B cell (primary cell): ENCODE results near the gene KCNQ5. TPM values are rescaled to one million over a fixed set of nuclear protein-coding genes. Genes with fewer than 3 reads are reported as not detected.

Experiments
- ATAC-seq: fragments of 200-7000 bp; cut with Tn5 transposase; one replicate; pipeline ENCODE4 v1.10.0; 2021; ENCODE audit warnings: low read depth, mild to moderate bottlenecking, moderate number of reproducible peaks, moderate library complexity
- CTCF ChIA-PET: fragments of 350-600 bp; sonication (Branson Sonifier 250); formaldehyde crosslinking; loops from one replicate; lab custom pipeline; 2021; ENCODE audit warnings: antibody characterized with exemption, inconsistent platforms; lab: Charles Lee
- POLR2A ChIA-PET: fragments of 350-600 bp; sonication (Branson Sonifier 250); formaldehyde crosslinking; loops from one replicate; lab custom pipeline; 2021; ENCODE audit warnings: antibody characterized with exemption; lab: Charles Lee
- DNase-seq: peaks from one replicate; pipeline ENCODE4 v3.0.0; 2013
- H2AFZ ChIP-seq: 2 replicates; pipeline ENCODE4 v1.6.1; 2012; ENCODE audit warnings: mild to moderate bottlenecking, low read depth, low read length; ENCODE audit not compliant: insufficient read depth, poor library complexity, severe bottlenecking
- H3K27ac ChIP-seq, 2 donors: 1 replicate in 1 of 2; 2 replicates in 1 of 2; pipeline ENCODE4 v1.5.1; 2012 to 2013; ENCODE audit warnings: low read length in 2 of 2, mild to moderate bottlenecking in 2 of 2, moderate library complexity in 1 of 2
- H3K27me3 ChIP-seq, 4 experiments: fragments of 200-600 bp in 1 of 4; sonication (generic) in 1 of 4; replicated peaks in 1 of 4; 1 replicate in 2 of 4; 2 replicates in 2 of 4; pipeline versions ENCODE4 v1.6.1 to v1.7.0; 2013 to 2016; ENCODE audit warnings: low read length in 3 of 4, mild to moderate bottlenecking in 2 of 4, mixed read lengths in 1 of 4, moderate library complexity in 1 of 4; ENCODE audit not compliant: insufficient read depth in 4 of 4, control insufficient read depth in 3 of 4; ENCODE audit errors: control extremely low read depth in 1 of 4
- H3K36me3 ChIP-seq, 2 experiments: replicated peaks in 1 of 2; 1 replicate in 1 of 2; 2 replicates in 1 of 2; pipeline versions ENCODE4 v1.6.1 to v1.7.1; 2013; ENCODE audit warnings: low read length in 1 of 2; ENCODE audit not compliant: insufficient read depth in 2 of 2, control insufficient read depth in 1 of 2; ENCODE audit errors: control extremely low read depth in 1 of 2, extremely low read depth in 1 of 2
- H3K4me1 ChIP-seq, 2 donors: fragments of 200-600 bp in 1 of 2; sonication (generic) in 1 of 2; 1 replicate in 1 of 2; 2 replicates in 1 of 2; pipeline versions ENCODE4 v1.5.1 to v1.6.1; 2013 to 2017; ENCODE audit warnings: low read length in 2 of 2; ENCODE audit not compliant: control insufficient read depth in 2 of 2, insufficient read depth in 2 of 2
- H3K4me2 ChIP-seq: replicated peaks from 2 replicates; pipeline ENCODE3; 2012; ENCODE audit warnings: mild to moderate bottlenecking, low read depth, low read length; ENCODE audit not compliant: poor library complexity, severe bottlenecking
- H3K4me3 ChIP-seq, 5 experiments: fragments of 200-600 bp in 1 of 5; sonication (generic) in 1 of 5; 1 replicate in 3 of 5; 2 replicates in 2 of 5; pipeline versions ENCODE4 v1.5.1 to v1.7.0; 2011 to 2016; ENCODE audit warnings: low read length in 4 of 5, mild to moderate bottlenecking in 4 of 5, low read depth in 2 of 5, control low read depth in 1 of 5, moderate library complexity in 1 of 5; ENCODE audit not compliant: insufficient read depth in 1 of 5; ENCODE audit errors: control extremely low read depth in 1 of 5, extremely low read depth in 1 of 5
- H3K79me2 ChIP-seq: fragments of 200-600 bp; sonication (generic); one replicate; pipeline ENCODE4 v1.6.0; 2016; ENCODE audit warnings: low read length; ENCODE audit not compliant: control insufficient read depth, insufficient read depth
- H3K9ac ChIP-seq: fragments of 200-600 bp; sonication (generic); 2 replicates; pipeline ENCODE4 v1.6.1; 2017; ENCODE audit warnings: mild to moderate bottlenecking, low read length, moderate library complexity
- H3K9me3 ChIP-seq, 3 donors: one replicate each; pipeline versions ENCODE4 v1.6.1 to v1.7.1; 2013; ENCODE audit warnings: low read length in 2 of 3; ENCODE audit not compliant: control insufficient read depth in 2 of 3, insufficient read depth in 1 of 3; ENCODE audit errors: control extremely low read depth in 1 of 3
- H4K20me1 ChIP-seq: 2 replicates; pipeline ENCODE4 v1.6.0; 2012; ENCODE audit warnings: mild to moderate bottlenecking, low read length; ENCODE audit not compliant: insufficient read depth, control insufficient read depth, poor library complexity, severe bottlenecking
- H3K27ac Mint-ChIP-seq: one replicate; pipeline ENCODE4 v1.8.0; 2021; ENCODE audit warnings: mixed read lengths
- H3K27me3 Mint-ChIP-seq: one replicate; pipeline ENCODE4 v1.8.0; 2021; ENCODE audit warnings: mixed read lengths
- H3K4me1 Mint-ChIP-seq: one replicate; pipeline ENCODE4 v1.8.0; 2021; ENCODE audit warnings: mixed read lengths
- H3K4me3 Mint-ChIP-seq: one replicate; pipeline ENCODE4 v1.8.0; 2021; ENCODE audit warnings: mixed read lengths
- H3K9me3 Mint-ChIP-seq: one replicate; pipeline ENCODE4 v1.8.0; 2022; ENCODE audit warnings: mixed read lengths; ENCODE audit not compliant: insufficient read depth
- EZH2 ChIP-seq: IDR thresholded peaks from 2 replicates; pipeline ENCODE4 v1.6.1; 2012; ENCODE audit warnings: borderline replicate concordance, low read depth, mild to moderate bottlenecking, moderate library complexity, low read length; ENCODE audit not compliant: insufficient read depth, poor library complexity, severe bottlenecking
- WGBS: methylation state at CpG from one replicate; pipeline ENCODE4 v1.1.5; 2013; ENCODE audit warnings: missing lambda C conversion rate; ENCODE audit not compliant: insufficient coverage; 5-methylcytosine and 5-hydroxymethylcytosine counted together
- intact Hi-C: fragments of 100-400 bp; cut with micrococcal nuclease; formaldehyde crosslinking; loops from one replicate; pipeline ENCODE4 v1.10.0; 2022
- polyA plus RNA-seq: library from polyadenylated mRNA; depleted of rRNA; stranded (reverse); fragments of >200 nt; gene quantifications from 2 replicates; pipeline ENCODE4 v1.2.3, GENCODE V29; 2012
- total RNA-seq, 2 donors: library from RNA; stranded (reverse); fragments of 120-200 nt in 1 of 2; gene quantifications; 1 replicate in 1 of 2; 2 replicates in 1 of 2; pipeline versions ENCODE4 v1.2.3 to v1.2.4, GENCODE V29; 2013 to 2022
- TF ChIP-seq, protein P1 (sequence below): fragments of 200-600 bp; IDR thresholded peaks from one replicate; pipeline ENCODE4 v1.8.0; 2022; ENCODE audit warnings: antibody characterized with exemption, mild to moderate bottlenecking

Gene KCNQ5
- total and polyA plus RNA-seq, 2 donors (not counting 1 experiment from before 2014, with no cell fraction given): 2.3 to 9.4 TPM

DNA sequence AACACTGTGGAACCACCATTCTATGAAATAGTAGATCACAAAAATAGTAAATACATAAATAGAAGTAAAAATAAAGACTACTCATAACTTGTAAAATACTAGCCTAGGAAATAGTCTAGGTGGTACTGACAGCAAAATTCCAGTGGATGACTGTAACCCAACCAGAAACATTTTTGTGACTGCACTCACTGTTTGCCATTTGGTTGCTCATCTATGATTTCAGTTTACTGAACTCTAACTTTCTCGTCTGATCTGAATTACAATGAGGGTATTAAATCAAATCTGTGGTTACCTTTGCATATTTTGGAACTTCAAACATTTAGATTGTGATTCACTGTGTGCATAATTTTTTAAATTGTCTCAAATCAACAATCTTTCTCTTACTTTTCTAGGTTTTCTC lies 452.3 kb downstream of the KCNQ5 start:
- H3K4me1 Mint-ChIP-seq: no peaks in the 10 kb centered on the region
- no peak overlapping the region for H3K27ac ChIP-seq
- TF ChIP-seq, protein P1, sequence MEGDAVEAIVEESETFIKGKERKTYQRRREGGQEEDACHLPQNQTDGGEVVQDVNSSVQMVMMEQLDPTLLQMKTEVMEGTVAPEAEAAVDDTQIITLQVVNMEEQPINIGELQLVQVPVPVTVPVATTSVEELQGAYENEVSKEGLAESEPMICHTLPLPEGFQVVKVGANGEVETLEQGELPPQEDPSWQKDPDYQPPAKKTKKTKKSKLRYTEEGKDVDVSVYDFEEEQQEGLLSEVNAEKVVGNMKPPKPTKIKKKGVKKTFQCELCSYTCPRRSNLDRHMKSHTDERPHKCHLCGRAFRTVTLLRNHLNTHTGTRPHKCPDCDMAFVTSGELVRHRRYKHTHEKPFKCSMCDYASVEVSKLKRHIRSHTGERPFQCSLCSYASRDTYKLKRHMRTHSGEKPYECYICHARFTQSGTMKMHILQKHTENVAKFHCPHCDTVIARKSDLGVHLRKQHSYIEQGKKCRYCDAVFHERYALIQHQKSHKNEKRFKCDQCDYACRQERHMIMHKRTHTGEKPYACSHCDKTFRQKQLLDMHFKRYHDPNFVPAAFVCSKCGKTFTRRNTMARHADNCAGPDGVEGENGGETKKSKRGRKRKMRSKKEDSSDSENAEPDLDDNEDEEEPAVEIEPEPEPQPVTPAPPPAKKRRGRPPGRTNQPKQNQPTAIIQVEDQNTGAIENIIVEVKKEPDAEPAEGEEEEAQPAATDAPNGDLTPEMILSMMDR: no peak
- no peak for TF ChIP-seq EZH2
- DNase-seq (no peak), ATAC-seq (no peak)
- no peaks in the 10 kb centered on the region for H3K9me3 ChIP-seq
- H3K4me1 ChIP-seq: no peaks in the 10 kb centered on the region
- no peak overlapping the region for H3K4me3 Mint-ChIP-seq
- no peak overlapping the region for H3K4me2 ChIP-seq
- H3K27ac Mint-ChIP-seq: no peak overlapping the region
- no peak overlapping the region for H3K4me3 ChIP-seq
- H3K9me3 Mint-ChIP-seq: no peaks in the 10 kb centered on the region
- H3K36me3 ChIP-seq: no peaks in the 10 kb centered on the region
- no CpG with 5 or more reads among the region's 1 CpG for WGBS
- POLR2A ChIA-PET: no interaction called here
- CTCF ChIA-PET: interaction anchor here (1.4 kb wide), 1 partner anchor 55 kb away, joined by 3 read pairs; no protein-coding TSS in a partner anchor
- H2AFZ ChIP-seq: no peak overlapping the region
- H3K27me3 ChIP-seq: no peaks in the 10 kb centered on the region
- intact Hi-C loops: no loop called here
- no peak overlapping the region for H3K9ac ChIP-seq
- no peaks in the 10 kb centered on the region for H4K20me1 ChIP-seq
- no peaks in the 10 kb centered on the region for H3K79me2 ChIP-seq
- no peaks in the 10 kb centered on the region for H3K27me3 Mint-ChIP-seq

DNA sequence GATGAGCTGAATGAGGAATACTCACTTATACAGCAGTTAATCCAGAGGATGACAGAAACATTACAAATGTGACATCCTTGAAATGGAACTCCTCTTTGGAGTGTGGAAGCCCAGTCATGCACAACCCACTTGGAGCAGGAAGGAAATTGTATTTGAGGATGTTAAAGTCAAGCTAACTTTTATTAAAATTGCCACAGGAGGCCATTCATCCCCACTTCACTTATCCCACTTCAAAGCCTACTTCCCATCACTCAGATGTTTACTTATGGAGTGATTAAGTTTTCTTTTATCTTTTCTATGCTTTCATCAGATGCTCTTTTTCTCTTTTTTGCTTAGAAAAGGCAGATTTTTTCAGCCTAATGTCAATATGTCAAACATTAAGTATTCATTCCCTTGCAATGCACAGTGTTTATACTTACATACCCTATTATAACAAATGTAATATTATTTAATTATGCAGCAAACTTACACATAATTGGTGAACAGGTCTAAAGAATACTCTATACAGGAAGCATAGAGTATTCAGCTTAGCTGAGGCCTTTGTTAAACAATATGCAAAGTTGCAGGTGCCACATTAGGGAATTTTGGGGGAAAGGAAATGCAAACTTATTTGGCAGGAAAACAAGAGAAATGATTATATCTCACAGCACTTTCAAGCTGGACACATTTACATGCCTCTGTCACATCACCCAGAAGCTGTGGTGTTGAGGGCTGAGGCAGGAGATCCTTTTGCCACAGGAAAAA lies 454.5 kb downstream of the KCNQ5 start:
- ATAC-seq (no peak), DNase-seq (no peak)
- intact Hi-C loops: no loop called here
- ChIA-PET CTCF (interaction anchor here (0.5 kb wide), 1 partner anchor 12 kb away, joined by 3 read pairs; no protein-coding TSS in a partner anchor), POLR2A (no interaction called here)
- Mint-ChIP-seq H3K27me3 (no peaks in the 10 kb centered on the region), H3K9me3 (no peaks in the 10 kb centered on the region), H3K4me3 (no peak overlapping the region), H3K27ac (no peak overlapping the region), H3K4me1 (no peaks in the 10 kb centered on the region)
- no peak for TF ChIP-seq EZH2
- TF ChIP-seq, protein P1: no peak
- no peaks in the 10 kb centered on the region for H3K27me3 ChIP-seq
- H3K79me2 ChIP-seq: no peaks in the 10 kb centered on the region
- H3K4me1 ChIP-seq: no peaks in the 10 kb centered on the region
- no peaks in the 10 kb centered on the region for H3K36me3 ChIP-seq
- H3K9me3 ChIP-seq: no peaks in the 10 kb centered on the region
- no peak overlapping the region for H3K9ac ChIP-seq
- no peaks in the 10 kb centered on the region for H4K20me1 ChIP-seq
- H2AFZ ChIP-seq: no peak overlapping the region
- no peak overlapping the region for H3K27ac ChIP-seq
- no peak overlapping the region for H3K4me3 ChIP-seq
- no peak overlapping the region for H3K4me2 ChIP-seq
